NCI-H345 treated with DMSO at 0.1 percent for 48 hours (cell line): Measurements from ENCODE around the gene MGLL.

Source experiments
- DNase-seq: peaks from one replicate; lab custom pipeline; 2025; ENCODE audit not compliant: unreplicated experiment; lab: John Stamatoyannopoulos, UW

MGLL gene

DNA sequence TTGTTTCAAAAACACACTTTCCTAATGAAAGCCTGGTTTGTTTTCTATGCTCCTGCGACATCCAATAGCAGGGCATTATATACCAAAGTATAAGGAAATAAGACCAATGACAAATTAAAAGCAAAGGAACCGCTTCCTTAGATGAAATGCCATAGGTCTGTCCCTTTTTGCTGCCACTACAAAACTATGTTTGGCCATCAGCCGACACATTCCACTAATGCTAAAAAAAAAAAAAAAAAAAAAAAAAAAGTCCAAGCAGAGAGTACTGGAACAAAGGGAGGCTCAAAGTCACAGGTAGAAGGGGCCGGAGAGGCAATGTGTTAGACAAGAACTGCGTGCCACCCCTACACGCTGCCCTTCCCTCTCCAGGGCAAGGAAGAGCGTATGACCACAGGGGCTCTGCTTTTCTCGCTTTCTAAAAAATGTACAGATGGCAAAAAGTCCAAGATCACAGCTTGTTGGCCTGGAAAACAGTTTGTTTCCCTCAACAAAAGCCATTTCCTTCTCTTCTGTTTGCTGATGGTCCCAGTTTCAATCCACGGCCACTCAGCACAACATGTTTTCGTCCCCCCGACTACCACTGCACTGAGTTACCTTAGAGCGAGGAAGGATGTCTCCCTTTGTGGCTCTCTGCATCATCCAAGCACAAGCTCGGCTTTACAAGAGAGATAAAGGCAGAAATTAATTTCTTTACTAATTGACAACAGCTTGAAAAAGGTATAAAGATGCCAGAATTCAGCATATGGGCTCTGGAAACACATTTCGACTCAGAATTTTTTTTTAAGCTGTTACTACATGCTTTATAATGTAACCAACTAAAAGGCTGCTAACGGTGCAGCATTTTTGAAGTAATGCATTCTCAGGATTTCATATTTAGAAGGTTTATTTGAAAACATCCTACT lies 78.7 kb downstream of the MGLL start:
- no peak for DNase-seq

DNA sequence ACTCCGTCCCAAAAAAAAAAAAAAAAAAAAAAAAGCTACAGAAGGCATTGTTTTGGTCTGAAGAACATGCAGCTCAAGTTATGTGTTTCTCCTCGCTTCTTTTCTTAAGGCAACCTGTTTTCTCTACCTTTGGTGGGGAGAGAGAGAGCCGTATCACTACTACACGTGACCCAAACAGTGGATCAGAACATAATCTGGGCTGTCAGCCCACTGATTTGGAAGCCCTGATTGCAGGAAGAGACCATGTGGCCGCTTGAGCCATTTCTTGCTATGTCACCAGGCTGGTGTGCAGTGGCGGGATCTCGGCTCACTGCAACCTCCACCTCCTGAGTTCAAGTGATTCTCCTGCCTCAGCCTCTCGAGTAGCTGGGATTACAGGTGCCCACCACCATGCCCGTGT lies 79.7 kb downstream of the MGLL start:
- DNase-seq = no peak

GRCh38 chr3:127741690-127742089 lies 80.6 kb downstream of the MGLL start:
- DNase-seq = no peak

- no peak for DNase-seq
Measured at GRCh38 chr3:127741246-127741645, 81.1 kb downstream of the MGLL start.

GRCh38 chr3:127740136-127740915 lies 82.0 kb downstream of the MGLL start:
- no peak for DNase-seq

DNA sequence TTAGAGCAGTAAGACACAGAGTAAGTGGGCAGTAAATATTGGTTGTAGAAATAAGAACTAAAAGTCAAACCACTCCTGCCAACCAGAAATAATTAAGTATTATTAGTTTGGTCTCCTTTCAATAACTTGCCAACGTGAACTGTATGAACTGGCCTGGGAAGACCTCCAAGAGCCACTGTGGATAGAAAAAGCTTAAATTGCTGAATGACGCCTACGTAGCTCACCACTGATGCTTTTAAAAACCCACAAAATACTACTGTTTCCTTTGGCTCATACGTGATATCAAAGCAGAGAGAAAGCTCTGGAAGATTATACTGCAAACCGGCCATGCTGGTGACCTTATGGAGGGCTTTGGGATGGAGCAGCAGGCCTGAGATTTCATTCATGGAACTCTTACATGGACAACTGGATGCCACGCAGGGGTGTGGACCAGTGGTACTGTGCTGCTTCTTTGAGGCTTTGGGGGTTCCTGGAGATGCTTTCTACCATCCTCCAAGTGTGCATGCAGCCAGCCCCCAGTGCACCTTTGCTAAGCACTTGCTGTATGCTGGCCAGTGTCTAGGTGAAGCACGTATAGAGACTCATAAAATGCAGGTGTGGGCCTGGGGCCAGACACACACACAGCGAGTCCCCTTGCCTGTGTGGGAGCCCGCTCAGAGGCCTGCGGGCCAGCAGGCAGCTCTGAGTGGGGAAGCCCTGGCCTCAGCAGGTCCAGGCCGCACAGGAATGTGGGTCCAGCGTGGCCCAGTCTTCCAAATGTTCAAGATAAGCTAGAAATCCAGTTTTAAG lies 82.8 kb downstream of the MGLL start:
- DNase-seq = no peak

DNA sequence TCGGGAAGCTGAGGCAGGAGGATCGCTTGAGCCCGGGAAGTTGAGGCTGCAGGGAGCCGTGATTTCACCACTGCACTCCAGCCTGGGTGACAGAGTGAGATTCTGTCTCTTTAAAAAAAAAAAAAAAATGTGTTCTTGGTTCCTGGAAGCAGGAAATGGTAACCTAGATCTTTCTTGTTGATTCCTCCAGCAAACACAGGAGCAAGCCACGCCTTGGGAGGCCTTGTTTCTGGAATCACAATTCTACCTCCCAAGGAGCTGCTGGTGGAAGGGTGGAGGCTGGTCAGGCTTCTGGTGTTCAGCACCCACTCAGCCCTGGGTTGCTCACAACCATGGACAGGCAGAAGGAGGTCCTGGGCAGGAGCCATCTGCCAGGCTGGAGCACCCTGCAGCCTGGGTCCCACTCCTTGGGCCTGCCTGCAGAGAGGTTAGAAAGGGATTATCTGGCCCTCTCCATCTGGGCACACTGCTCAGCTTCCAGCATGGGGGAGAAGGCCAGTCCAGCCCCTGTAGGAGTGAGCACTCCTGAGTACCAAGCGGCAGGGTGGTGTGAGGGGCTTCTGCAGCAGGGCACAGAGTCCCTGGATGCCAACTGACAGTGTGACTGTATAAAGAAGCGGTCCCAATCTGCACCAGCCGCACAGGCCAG lies 84.0 kb downstream of the MGLL start:
- DNase-seq = no peak

DNA sequence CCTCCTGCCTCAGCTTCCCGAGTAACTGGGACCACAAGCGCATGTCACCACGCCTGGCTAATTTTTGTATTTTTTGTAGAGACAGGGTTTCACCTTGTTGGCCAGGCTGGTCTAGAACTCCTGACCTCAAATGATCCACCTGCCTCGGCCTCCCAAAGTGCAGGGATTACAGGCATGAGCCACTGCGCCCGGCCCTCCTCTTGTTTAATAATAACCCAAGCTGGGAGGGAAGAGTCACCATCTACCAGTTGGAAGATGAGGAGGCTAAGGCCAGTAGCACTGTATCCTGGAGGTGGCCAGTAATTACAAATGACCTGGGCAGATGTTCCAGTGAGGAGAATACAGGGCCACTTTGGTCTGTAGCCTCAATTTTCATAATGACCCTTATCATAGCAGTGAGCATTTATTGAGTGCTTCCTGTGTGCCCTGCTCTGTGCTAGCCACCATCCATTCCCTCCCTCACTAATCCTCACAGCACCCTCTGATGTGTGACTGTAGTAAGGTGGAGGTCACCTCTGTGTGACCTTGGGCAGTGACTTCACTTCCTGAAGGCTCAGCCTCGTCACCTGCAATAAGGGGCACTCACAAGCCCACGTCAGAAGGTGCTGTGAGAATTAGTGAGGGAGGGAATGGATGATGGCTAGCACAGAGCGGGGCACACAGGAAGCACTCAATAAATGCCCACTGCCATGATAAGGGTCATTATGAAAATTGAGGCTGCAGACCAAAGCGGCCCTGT lies 85.3 kb downstream of the MGLL start:
- DNase-seq = no peak

DNA sequence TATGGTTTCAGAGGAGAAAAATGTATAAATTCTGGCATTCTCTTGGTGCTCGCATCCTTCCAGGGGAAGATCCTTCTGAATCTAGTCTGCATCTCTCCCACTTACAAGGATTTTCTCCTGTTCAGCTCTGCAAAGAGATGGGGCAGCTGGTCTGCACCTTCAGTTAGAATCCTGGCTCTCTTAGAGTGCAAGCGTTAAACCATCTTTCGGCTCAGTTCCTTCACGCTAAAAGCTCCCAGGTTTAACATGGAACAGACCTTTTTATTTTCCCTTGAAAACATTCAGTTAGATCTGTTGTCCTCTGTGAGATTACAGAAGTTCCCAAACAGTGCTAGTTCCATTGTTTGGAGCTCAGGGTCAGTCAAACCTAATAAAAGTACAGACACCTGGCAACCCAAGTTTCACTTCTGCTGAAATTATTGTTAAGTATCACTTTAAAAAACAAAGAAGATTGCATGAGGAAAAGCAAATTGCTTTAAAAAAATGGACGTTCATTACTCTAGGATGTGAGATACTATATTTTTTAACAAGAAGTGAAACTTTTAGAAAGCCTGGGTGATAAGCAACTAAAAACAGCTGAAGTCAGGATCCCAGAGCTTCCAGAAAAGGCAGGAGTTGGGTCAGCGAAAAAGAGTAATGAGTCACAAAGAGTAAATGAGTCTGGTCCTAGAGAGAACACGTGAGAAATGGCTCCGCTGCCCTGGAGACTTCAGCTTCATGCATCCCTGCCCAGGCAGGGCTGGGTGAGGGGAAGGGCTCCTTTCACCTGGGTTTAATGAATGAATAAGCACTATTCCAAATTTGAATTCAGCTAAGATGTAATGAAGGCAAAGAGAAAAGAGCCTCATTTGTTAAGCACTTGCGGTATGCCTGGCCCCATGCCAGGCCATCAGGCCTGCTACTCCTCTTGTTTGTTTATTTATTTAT lies 86.3 kb downstream of the MGLL start:
- no peak for DNase-seq

GRCh38 chr3:127734754-127735473 lies 87.4 kb downstream of the MGLL start:
- no peak for DNase-seq

- no peak for DNase-seq
Measured at GRCh38 chr3:127734181-127734720, 88.1 kb downstream of the MGLL start.

DNA sequence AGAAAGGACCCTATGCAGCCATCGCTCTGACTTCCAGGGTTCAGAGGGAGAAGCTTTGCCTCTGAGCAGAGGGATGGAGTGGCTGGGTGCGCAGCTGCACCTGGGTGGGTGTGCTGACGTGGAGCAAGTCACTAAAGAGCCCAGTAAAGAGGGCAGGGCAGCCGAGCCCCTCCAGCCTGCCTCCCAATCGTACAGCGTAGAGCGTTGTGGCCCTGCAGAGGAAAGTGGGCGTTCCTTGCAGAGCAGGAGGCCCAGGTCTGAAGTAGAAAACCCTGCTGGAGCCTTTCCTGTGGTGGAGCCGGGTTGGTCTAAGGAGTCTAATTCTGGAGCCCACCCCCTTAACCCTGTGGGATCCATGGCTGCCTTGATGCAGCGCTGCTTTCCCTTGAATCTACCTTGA lies 88.5 kb downstream of the MGLL start:
- DNase-seq = no peak

- DNase-seq = no peak
Measured at GRCh38 chr3:127732879-127733350, 89.4 kb downstream of the MGLL start.

GRCh38 chr3:127732303-127732702 lies 90.0 kb downstream of the MGLL start:
- no peak for DNase-seq

DNA sequence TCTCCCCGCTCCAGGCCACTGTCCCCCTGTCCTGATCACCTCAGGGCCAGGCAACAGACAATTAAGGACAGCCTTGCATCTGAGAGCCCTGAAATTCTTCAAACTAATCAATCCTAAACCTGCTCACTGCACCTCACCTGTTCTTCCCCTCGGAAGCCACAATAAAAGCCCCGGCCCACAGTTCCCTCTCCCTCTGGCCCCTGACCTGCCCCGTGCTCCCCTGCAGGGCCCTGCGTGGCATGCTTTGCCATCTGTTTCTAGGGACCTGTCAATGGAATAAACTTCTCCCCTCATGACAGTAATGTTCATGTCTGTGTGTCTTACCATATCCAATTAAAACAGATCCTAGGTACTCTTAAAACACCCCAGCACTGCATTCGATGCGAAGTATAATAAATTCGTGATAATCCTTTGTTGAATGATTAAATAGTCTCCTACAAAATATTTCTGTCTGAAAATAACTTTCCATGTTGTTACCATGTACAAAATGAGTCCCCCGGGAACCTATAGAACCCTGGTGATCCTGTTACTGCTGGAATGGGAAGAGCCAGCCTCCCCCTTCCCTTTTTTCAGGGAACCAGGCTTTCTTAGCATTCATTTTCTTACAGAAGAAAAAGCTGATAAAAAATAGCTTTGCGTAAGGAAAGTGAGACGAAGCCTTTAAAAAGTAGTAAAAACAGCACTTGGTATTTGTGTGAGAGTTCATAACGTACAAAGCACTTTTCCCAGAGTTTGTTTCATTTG lies 90.6 kb downstream of the MGLL start:
- no peak for DNase-seq

- DNase-seq = no peak
Measured at GRCh38 chr3:127730666-127731295, 91.5 kb downstream of the MGLL start.

DNA sequence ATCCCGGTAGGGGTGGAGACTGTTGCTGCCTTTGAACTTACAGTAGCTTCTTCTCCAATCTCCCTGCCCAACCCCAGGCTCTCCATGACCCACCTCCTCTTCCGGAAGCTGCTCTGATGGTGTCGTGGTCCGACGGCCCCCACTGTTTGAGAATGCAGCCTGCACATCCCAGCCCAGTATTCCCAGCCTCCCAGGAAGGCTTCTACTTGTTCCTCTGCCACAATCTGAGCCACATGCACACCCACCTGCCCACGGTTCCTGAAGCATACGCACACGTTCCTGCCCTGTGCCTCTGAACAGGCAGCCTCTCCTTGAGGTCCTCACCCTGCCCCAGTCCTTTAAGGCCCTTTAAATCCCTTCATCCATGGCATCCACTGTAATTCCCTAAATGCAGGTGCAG lies 92.1 kb downstream of the MGLL start:
- DNase-seq = no peak
